ENCODE measurements around the gene TIAM2.
"Not testable (repeated sequence)": the region's sequence is repeated elsewhere in the genome, so short reads cannot be mapped to it uniquely, and the experiment has no call there.

TIAM2 gene

GRCh38 chr6:155085582-155086257 is 90.6 kb downstream of the TIAM2 start:
- H3K4me3 ChIP-seq (ENCODE audit: low read depth, low read length), result no peak overlapping the region
- DNase-seq (ENCODE audit: low read depth), result no peak

DNA sequence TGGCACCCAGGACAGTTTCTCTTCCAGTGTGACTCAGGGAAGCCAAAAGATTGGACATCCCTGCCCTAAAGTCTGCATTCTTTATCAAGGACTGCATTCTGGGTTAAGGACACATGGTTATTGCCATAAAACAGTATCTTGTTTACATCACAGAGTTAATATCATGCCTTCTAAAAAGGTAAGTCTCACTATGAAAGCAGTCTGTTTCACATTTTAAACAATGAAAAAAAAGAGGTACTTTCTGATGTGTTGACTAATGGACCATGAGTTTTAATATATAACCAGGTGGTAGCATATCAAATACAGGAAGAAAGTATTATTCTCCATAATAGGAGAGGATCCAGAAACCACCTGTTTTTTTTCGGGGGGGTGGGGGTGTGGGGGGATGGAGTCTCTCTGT is 93.7 kb downstream of the TIAM2 start:
- H3K4me3 ChIP-seq (ENCODE audit: low read depth, low read length), result no peak overlapping the region
- DNase-seq (ENCODE audit: low read depth), result no peak

- DNase-seq (ENCODE audit: low read depth), result no peak
- no peak overlapping the region for H3K4me3 ChIP-seq (ENCODE audit: low read depth, low read length)
These were observed 94.6 kb downstream of the TIAM2 start for GRCh38 chr6:155089746-155090145.

GRCh38 chr6:155090166-155090565 is 95.1 kb downstream of the TIAM2 start:
- DNase-seq (ENCODE audit: low read depth), result no peak
- H3K4me3 ChIP-seq (ENCODE audit: low read depth, low read length), result no peak overlapping the region

GRCh38 chr6:155091756-155092155 is 96.6 kb downstream of the TIAM2 start:
- no peak overlapping the region for H3K4me3 ChIP-seq (ENCODE audit: low read depth, low read length)
- DNase-seq (ENCODE audit: low read depth), result no peak

GRCh38 chr6:155093430-155093829 is 98.3 kb downstream of the TIAM2 start:
- DNase-seq (ENCODE audit: low read depth), result no peak

GRCh38 chr6:155100087-155100486 is 105.0 kb downstream of the TIAM2 start:
- DNase-seq (ENCODE audit: low read depth), result peak; percentile 50
- no peak overlapping the region for H3K4me3 ChIP-seq (ENCODE audit: low read depth, low read length)

More at GRCh38 chr6:155093430-155093829, 98.3 kb downstream of the TIAM2 start:
- no peak overlapping the region for H3K4me3 ChIP-seq (ENCODE audit: low read depth, low read length)

GRCh38 chr6:155100591-155100990 is 105.5 kb downstream of the TIAM2 start:
- DNase-seq (ENCODE audit: low read depth), result no peak
- H3K4me3 ChIP-seq (ENCODE audit: low read depth, low read length), result no peak overlapping the region

DNA sequence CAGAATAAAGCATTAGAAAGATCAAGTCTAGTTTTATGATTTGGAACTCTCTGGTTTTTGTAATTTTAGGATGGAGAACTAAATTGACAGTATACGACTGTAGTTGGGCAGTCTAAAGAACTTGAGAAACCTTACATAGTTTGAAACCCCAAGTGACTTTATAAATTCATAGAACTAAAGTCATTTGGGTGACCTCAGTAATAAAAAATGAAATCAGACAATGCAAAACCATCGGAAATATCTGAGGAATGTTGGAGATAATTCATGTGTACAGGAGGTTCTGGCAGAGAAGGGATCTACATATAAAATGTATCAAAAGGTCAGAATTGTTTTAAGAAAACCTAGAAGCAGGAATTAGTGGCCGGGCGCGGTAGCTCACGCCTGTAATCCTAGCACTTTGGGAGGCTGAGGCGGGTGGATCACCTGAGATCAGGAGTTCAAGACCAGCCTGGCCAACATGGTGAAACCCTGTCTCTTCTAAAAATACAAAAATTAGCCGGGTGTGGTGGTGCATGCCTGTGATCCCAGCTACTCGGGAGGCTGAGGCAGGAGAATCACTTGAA is 108.0 kb downstream of the TIAM2 start:
- H3K4me3 ChIP-seq (ENCODE audit: low read depth, low read length); DNase-seq (ENCODE audit: low read depth): not testable (repeated sequence)

DNA sequence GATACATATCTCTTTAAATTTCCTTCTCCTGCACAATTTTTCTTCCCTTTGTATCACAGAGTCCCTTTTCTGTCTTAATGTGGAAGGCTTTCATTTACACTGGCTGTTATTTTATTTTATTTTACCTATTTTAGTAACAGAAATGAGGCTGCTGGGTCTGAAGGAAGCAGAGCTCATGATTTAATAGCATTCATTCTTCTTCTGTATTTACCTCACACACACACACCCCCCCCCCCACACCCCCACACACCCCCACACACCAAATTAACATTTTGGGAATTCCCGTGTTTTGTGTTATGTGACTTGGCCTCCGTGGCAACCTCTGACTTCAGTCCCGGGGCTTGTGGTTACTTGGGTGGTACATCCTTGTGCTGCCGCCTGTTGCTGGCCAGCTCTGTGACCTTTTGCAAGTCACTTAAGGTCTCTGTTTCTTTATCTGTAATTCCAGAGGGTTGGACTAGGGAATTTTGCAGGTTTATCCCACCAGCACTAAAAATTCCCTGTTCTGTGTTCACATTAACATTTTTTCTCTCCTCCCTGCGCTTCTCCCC is 108.8 kb downstream of the TIAM2 start:
- no peak for DNase-seq (ENCODE audit: low read depth)
- no peak overlapping the region for H3K4me3 ChIP-seq (ENCODE audit: low read depth, low read length)

DNA sequence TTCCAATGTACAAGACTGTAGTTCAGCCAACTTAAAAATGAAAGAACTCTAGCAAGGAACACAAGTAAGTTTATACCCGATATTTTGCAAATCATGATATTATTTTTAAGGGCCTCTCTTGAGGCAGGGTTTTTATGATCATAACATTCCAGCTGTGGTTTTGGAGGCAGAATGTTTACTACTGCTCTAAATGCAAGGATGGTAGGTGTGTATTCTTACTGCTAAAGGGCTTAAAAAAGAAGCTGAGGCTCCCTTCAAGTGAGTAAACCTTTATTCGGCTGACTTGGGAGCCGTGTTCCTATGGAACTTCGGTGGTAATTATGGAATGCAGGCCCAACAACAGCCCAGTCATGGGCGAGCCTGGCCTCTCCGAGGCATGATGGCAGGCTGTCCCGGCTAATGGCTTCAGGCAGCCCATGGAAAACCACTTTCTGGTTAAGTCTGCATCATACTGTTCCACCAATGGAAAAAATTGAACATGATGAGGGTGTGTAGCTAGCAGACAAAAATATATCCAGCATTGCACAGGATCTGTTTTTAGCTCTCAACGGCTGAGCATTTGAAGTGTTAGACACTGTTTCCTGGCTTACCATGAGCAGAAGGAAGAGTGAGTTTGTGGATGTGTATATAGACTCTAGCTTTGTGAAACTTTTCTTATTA is 111.5 kb downstream of the TIAM2 start:
- DNase-seq (ENCODE audit: low read depth), result no peak
- no peak overlapping the region for H3K4me3 ChIP-seq (ENCODE audit: low read depth, low read length)

DNA sequence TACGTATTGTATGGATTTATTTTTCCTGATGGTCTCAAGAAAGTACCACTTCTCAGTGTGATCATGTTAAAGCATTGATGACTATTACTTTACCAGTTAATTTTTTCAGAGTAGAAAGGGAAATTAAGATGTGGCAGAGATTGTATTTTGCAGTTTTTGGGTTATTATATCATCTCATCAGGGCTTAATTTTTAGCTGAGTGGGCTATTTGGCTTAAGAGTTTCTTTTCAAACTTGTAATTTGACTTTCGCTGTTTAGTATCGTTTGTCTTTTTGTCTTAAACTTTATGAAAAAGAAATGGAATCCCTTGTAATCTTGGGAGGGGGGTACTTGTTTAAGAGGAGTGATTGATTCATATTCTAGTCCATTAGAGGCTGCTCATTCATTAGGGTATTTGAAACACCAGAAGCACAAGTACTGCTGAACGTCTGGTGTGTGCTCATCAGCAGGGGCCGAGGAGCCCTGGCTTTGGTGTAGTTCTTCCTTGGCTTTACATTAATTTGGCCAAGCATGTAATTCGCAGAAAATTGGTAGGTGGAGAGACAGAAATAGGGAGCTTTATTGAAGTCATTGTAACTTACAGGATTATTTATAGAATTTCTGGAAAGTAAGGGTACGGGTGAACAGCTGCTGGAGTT is 112.4 kb downstream of the TIAM2 start:
- no peak overlapping the region for H3K4me3 ChIP-seq (ENCODE audit: low read depth, low read length)

GRCh38 chr6:155108070-155108820 is 113.1 kb downstream of the TIAM2 start:
- DNase-seq (ENCODE audit: low read depth), result no peak
- no peak overlapping the region for H3K4me3 ChIP-seq (ENCODE audit: low read depth, low read length)

More for the DNA sequence above, 112.4 kb downstream of the TIAM2 start:
- DNase-seq (ENCODE audit: low read depth), result no peak

GRCh38 chr6:155110721-155111120 is 115.6 kb downstream of the TIAM2 start:
- no peak overlapping the region for H3K4me3 ChIP-seq (ENCODE audit: low read depth, low read length)
- no peak for DNase-seq (ENCODE audit: low read depth)

GRCh38 chr6:155112757-155113156 is 117.6 kb downstream of the TIAM2 start:
- no peak overlapping the region for H3K4me3 ChIP-seq (ENCODE audit: low read depth, low read length)
- DNase-seq (ENCODE audit: low read depth), result no peak

DNA sequence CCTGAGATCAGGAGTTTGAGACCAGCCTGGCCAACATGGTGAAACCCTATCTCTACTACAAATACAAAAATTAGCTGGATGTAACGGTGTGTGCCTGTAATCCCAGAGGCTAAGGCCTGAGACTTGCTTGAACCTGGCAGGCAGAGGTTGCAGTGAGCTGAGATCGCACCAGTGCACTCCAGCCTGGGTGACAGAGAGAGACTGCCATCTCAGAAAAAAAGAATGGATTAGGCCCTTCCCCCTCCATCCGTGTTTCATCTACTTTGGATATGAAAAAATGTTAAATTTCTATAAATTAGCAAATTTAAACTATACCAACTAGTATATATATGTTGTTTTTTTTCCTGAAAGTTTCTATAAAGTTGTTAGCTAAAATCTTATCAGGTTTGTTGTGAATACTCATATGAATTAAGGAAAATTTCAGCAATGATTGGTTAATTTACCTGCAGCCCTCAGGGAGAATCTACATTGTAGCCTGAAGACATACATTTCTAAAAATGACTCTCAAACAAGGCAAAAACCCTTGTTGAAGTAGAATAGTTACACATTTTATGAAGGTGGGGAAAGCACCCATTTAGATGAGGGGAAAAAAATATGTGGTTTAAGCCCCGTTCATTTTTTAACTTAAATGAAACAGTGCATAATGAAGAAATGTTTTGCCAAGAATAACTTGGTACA is 120.9 kb downstream of the TIAM2 start:
- H3K4me3 ChIP-seq (ENCODE audit: low read depth, low read length), result no peak overlapping the region
- DNase-seq (ENCODE audit: low read depth), result no peak

DNA sequence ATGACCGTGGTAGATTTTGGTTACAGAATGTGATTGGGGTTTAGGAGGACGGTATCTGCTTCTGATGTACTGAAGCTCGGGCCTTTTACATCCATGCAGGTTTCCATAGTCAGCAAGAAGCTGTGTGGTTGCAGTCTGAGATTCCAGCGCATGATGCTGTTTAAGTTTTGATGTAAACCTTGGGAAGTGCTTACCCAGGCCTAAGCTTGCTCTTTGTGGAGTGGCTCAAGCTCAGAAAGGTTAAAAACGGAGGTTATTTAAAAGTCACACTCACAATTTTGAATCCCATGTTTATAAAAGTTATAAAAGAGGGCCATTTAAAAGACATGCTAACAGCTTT is 121.4 kb downstream of the TIAM2 start:
- no peak overlapping the region for H3K4me3 ChIP-seq (ENCODE audit: low read depth, low read length)
- DNase-seq (ENCODE audit: low read depth), result no peak

GRCh38 chr6:155117256-155117655 is 122.1 kb downstream of the TIAM2 start:
- no peak overlapping the region for H3K4me3 ChIP-seq (ENCODE audit: low read depth, low read length)
- DNase-seq (ENCODE audit: low read depth), result peak; percentile 60

DNA sequence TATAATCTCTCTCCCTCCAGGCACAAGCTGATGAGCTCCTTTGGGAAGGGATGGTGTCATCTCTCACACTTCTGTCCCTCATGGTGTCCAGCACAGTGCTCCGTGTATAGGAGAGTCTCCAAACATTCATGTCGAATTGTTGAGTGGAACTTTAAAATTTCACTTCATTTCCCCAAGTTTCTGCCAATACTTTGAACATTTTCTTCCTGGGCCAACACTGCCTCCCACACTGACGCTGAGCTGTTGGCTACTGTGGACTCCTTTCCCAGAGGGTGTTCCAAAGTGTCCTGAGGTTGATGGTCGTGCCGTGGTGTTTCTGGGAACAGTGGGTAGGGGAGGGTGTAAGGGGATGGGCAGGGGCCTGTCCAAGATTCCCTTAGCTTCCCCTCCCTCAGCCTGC is 122.7 kb downstream of the TIAM2 start:
- DNase-seq (ENCODE audit: low read depth), result no peak
- no peak overlapping the region for H3K4me3 ChIP-seq (ENCODE audit: low read depth, low read length)

Data from skeletal muscle cell (primary cell).